Ishikawa (cell line): Measurements from ENCODE around the gene HDAC9.

Source experiments
- CEBPB ChIP-seq: IDR thresholded peaks from 2 replicates; pipeline ENCODE4 v1.6.1; 2012
- CREB1 ChIP-seq: IDR thresholded peaks from 2 replicates; pipeline ENCODE4 v1.6.1; 2012; ENCODE audit warnings: low read depth
- EGR1 ChIP-seq: IDR thresholded peaks from 2 replicates; pipeline ENCODE4 v1.6.1; 2012
- EP300 ChIP-seq: IDR thresholded peaks from 2 replicates; pipeline ENCODE4 v1.6.1; 2012; ENCODE audit warnings: borderline replicate concordance
- FOXM1 ChIP-seq: IDR thresholded peaks from 2 replicates; pipeline ENCODE4 v1.6.1; 2012; ENCODE audit warnings: low read depth, borderline replicate concordance
- MAX ChIP-seq: IDR thresholded peaks from 2 replicates; pipeline ENCODE4 v1.6.1; 2012
- NFIC ChIP-seq: IDR thresholded peaks from 2 replicates; pipeline ENCODE4 v1.6.1; 2012
- RAD21 ChIP-seq: IDR thresholded peaks from 2 replicates; pipeline ENCODE4 v1.6.1; 2012; ENCODE audit warnings: low read depth
- REST ChIP-seq: IDR thresholded peaks from 2 replicates; pipeline ENCODE4 v1.6.1; 2012; ENCODE audit warnings: low read depth, mild to moderate bottlenecking
- TAF1 ChIP-seq: IDR thresholded peaks from 2 replicates; pipeline ENCODE4 v1.6.1; 2012; ENCODE audit warnings: low read depth, mild to moderate bottlenecking
- TCF12 ChIP-seq: IDR thresholded peaks from 2 replicates; pipeline ENCODE4 v1.6.1; 2012; ENCODE audit warnings: low read depth
- TEAD4 ChIP-seq: IDR thresholded peaks from 2 replicates; pipeline ENCODE4 v1.6.1; 2012
- USF1 ChIP-seq: IDR thresholded peaks from 2 replicates; pipeline ENCODE4 v1.6.1; 2012
- YY1 ChIP-seq: IDR thresholded peaks from 2 replicates; pipeline ENCODE4 v1.6.1; 2012; ENCODE audit warnings: low read depth
- ZBTB7A ChIP-seq: IDR thresholded peaks from 2 replicates; pipeline ENCODE4 v1.6.1; 2012; ENCODE audit warnings: low read depth

The HDAC9 gene

GRCh38 chr7:18497800-18498199, 2.3 kb downstream of the HDAC9 start:
- TF ChIP-seq USF1: no peak

GRCh38 chr7:18498341-18498740, 2.8 kb downstream of the HDAC9 start:
- TF ChIP-seq MAX (no peak), YY1 (no peak), NFIC (no peak), TCF12 (no peak), ZBTB7A (no peak), CEBPB (no peak), REST (no peak), EP300 (no peak), FOXM1 (no peak), RAD21 (no peak), CREB1 (no peak), TAF1 (no peak), TEAD4 (no peak), EGR1 (no peak), USF1 (no peak)

- no peak for TF ChIP-seq TAF1
- TF ChIP-seq YY1: no peak
- TF ChIP-seq CREB1: no peak
- TF ChIP-seq TEAD4: no peak
- TF ChIP-seq NFIC: no peak
- no peak for TF ChIP-seq FOXM1
- TF ChIP-seq TCF12: no peak
- TF ChIP-seq USF1: no peak
- no peak for TF ChIP-seq ZBTB7A
- no peak for TF ChIP-seq CEBPB
- no peak for TF ChIP-seq RAD21
- no peak for TF ChIP-seq MAX
- TF ChIP-seq EP300: no peak
- no peak for TF ChIP-seq REST
- TF ChIP-seq EGR1: no peak
Observed at GRCh38 chr7:18499407-18500177, 4.0 kb downstream of the HDAC9 start.

GRCh38 chr7:18503126-18503866, 7.7 kb downstream of the HDAC9 start:
- TF ChIP-seq CEBPB (no peak), NFIC (no peak), USF1 (no peak), CREB1 (no peak), ZBTB7A (no peak), FOXM1 (no peak), RAD21 (no peak), YY1 (no peak), TAF1 (no peak), EP300 (no peak), REST (no peak), TEAD4 (no peak), EGR1 (no peak), TCF12 (no peak)
